CMK (cell line): ENCODE data around the gene AKR7A3.
"Not testable (repeated sequence)": the region's sequence is repeated elsewhere in the genome, so short reads cannot be mapped to it uniquely, and the experiment has no call there.

Experiments
- DNase-seq: peaks from one replicate; pipeline ENCODE4 v3.0.0-alpha.2; 2010; ENCODE audit warnings: low read depth

The AKR7A3 gene

DNA sequence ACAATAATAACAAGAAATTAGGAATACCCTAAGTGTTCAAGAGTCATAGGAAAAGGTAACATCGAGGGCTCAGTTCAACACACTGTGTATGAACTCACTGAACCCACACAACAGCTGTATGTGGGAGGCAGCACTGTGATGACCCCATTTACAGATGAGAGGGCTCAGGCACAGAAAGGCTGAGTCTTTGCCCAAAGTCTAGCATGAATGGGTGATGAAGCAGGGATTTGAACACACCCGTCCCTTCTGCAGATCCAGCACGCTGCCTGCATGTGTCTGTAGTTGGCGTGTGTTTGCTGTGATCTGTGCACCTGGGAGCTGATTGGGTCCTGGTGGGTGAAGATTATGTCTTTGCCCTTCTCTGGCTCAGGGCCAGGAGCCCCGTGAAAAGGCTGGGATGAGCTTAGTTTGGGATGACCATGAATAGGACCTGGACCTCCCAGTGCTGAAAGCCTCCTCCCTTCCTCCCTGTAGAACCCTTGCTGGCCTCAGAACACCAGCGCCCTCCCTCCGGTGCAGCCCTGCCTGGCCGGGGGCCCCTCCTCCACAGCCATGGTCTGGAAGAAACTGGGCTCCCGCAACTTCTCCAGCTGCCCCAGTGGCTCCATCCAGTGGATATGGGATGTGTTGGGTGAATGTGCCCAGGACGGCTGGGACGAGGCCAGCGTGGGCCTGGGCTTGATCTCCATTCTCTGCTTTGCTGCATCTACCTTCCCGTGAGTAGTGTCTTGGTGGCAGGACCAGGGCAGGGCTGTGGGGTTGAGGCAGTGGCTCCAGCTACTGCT lies 28.7 kb upstream of the AKR7A3 start:
- no peak for DNase-seq

DNA sequence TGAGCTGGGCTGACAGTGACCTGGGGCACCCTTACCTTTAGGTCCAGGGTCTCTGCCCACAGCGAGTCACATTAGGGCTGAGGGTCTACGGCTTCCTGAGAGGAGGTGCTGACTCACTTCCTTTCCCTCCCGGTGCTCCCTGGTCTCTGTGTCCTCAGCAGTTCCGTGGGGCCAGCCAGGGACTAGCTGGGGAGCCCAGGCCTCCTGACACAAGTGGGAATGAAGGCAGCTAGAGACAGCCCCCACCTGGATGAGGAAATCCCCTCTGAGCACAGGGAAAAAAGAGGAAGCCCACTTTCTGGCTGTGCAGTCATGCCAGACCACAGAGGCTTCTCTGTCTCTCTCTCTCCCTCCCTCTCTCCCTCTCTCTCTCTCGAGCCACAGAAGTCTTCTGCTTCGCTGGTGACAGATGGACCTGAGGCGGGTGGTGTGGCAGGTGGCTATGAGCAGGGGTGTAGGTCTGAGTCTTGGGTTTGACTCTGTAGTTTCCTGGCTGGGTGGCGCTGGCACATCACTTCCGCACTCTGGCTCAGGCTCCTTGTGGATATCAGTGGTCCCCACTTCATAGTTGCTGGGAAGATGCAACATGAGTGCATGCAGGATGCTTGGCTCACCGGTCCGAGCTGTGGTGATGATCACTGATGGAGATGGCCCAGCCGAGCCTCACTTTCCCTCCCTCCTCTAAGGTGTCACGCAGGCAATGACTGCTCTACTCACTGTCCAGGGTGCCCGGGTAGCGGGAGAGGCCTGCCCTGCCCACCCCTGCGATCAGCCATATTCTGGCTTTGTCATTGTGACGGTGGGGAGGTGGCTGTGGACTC lies 27.0 kb upstream of the AKR7A3 start:
- DNase-seq = peak; percentile 72

DNA sequence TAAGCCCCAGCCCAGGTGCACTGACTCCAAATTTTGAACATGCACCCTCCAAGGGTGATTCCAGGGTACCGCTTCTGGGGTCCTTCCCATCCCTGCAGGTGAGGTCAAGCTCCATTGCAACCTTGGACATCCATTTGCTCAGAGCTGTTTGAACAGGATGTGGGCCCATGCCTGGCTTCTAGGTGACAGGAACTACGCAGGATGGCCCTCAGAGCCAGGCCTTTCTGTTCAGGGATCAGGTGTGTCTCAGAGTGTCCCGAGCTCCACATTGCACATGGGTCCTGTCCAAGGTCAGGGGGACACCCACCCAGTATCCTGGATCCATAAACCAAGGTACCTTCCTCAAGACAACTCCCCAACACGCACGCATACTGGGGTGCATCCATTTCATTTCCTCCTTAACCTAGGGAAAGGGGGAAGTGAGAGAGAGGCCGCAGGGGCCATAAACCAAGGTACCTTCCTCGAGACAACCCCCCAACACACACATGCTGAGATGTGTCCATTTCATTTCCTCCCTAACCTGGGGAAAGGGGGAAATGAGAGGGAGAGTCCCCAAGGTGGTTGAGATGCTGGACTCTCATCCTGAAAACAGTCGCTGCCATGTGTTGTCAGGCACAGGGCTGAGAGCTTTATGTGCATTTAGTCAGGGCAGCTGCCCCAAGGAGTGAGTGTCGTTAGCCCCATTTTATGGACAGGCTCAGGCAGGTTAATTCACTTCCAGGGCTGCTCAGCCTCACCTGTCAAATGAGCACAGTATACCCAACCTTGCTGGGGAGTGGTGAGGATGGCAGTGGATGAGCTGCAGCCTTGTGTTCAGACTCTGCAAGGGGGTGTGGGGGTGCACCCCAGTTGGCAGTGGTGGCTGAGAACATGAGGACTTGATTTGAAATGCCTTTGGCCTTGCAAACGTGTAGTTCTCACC lies 25.7 kb upstream of the AKR7A3 start:
- DNase-seq = no peak

DNA sequence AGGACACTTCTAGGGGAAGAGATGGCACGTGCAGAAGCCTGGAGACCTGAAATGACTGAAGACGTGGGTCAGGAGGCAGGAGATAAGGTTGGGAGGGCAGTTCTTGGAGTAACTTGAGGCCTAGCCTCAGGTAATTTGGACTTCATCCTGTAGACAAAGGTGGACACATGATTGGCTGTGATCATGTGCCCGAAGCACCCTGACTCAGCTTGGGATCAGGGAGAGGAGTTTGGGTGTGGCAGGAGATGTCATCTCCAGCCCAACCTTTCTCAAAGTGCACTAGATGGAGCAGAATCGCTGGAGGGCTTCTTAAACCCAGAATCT lies 25.0 kb upstream of the AKR7A3 start:
- no peak for DNase-seq

DNA sequence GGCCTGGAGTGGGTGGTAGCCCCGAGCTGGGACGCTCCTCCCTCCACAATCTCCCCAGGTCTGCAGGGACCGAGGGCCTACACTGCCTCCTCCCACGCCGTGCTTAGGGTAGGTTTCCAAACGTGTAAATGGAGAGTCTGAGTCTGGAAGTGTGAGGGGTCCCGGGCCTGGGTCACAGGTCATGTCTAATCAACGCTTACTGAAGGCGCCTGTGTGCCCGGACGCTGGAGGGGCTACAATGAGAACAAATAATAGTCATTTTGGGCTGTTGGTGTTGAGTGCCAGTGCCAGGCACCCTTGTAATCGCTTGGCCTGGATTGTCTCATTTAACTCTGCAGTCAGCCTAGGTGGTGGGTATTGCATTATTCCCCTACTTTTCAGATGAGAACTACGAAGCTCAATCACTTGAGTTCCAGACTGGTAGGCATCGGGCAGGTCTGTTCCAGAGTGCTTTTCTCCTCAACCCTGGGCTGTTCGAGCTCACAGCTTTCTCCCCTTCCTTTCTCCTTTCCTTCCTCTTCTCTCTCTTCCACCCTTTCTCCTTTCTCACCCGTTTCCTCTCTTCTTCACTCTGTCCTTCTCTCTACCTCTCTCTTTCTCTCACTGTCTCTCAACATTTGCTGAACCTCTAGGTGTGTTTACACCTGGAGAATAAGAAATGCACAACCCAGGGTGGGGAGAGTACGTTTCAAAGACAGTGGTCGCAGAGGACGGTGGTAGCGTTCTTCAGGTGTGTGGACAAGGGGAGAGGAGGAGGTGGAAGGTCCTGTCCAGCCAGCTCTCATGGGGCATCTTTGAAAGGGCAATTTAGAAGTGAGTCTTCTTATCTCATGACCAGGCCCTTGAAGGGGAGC lies 24.4 kb upstream of the AKR7A3 start:
- DNase-seq = no peak

DNA sequence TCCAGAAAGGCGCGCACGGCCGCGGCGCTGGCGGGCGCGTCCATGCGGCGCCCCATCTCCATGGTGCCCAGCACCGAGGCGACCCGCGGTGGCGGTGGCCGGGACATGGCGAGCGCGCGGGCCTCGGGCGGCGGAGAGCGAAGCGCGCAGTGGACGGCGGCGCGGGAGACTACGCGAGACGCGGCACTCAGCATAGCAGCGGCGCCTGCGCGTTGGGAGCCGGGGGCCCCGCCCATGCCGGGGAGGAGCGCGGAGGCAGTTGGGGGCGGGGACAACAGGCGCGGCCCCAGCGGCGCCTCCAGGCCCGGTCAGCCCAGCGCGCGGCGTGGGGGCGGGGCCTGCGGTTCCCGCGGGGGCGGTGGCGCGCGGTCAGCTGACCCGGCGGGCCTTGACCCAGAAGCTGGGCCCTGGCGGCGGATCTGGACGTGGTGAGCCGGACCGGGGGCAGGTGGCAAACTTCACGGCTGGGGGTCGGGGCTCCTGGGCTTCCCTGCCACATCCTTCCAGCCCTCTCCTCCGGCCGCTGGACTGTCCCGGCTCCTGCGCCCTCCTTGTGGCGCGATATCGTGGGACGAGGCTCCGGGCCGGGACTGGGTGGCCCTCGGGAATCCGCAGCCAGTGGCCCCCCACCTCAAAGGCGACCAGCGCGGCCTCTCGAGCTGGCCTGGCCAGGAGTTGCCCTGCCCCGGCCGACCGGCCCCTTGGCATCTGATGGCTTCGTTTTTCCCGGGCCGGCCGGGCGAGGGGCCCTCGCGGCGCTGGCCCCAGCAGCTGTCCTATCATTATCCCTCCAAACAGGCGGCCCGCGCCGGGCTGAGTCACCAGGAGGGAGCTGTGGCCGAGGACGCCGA lies 23.6 kb upstream of the AKR7A3 start, which contains the start of the genes AKR7A2 and SLC66A1:
AKR7A2 (minus strand) TSS at position 214 of the 851 bp plus-strand sequence; CDS start at position 194, 20 bp downstream.
SLC66A1 (plus strand) TSS at position 396 of the 851 bp plus-strand sequence. CDS start 5,352 bp downstream, outside the sequence.
- DNase-seq = peak; percentile 90

DNA sequence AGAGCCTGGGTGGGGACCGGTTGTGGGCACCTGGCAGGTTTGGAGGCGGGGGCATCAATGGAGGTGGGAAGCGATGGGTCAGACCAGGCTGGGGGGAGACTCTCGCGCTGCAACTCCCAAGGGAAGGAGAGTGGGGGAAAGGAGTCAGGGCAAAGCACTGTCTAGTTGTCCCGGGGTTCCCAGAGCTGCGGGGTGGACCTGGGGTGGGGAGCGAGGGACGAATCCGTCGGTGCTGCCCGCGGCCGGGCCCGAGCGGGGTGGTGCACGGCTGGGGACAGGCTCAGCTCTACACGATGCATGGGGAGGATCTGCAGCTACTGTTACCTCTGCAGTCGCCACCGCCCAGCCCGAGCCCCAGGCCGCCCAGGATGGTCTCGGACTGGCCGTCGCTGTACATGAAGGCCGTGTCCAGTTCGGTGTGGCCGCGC lies 22.9 kb upstream of the AKR7A3 start:
- DNase-seq = no peak

DNA sequence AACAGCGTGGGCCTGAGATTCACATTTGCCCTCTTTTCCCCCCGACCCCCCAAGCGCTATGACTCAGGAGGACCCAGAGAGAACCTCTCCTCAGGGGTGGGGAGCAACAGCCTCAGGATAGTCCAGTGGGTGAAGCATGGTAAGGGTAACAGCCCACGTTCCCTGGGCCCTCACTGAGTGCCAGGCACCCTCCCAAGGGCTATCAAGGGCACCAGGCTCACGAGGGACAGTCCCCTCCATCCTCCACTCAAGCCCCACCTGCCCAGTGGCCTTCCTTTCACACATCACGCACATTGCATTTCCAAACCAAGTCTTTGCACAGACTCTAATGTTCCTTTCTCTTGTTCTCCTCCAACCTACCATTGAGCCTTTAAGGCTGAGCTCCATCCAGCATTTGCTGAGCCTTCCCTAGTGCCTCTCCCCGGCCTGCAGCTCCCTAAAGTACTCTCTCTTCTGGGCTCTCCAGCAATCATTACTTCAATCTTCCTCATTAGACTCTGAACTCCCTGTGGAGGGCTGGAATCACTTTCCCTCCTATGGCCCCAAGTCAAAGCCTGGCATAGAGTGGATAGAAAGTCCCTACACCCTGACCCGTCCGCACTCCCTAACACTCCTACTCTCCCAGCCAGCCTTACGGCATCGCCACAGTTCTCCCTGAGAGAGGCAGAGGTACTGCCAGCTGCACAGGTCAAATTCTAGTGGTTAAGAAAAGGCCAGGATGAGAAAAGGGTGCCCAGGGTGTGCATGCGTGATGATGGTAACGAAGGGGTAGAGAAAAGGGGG lies 22.3 kb upstream of the AKR7A3 start:
- no peak for DNase-seq

DNA sequence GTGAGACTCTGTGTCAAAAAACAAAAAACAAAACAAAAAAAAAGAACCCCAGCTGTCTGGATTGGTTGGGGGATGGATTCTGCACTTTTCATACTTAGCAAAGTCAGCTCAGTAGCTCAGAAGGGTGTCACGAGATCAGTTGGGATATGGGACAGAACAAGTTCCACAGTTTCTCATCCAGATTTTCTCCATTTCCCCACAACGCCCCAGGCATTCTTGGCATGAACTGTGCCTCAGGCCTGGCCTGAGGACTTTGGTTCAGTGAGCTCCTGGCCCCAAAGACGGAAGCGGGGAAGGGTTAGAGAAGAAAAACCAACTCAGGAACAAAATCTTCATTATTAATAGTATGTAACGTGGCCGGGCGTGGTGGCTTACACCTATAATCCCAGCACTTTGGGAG lies 21.5 kb upstream of the AKR7A3 start:
- no peak for DNase-seq

DNA sequence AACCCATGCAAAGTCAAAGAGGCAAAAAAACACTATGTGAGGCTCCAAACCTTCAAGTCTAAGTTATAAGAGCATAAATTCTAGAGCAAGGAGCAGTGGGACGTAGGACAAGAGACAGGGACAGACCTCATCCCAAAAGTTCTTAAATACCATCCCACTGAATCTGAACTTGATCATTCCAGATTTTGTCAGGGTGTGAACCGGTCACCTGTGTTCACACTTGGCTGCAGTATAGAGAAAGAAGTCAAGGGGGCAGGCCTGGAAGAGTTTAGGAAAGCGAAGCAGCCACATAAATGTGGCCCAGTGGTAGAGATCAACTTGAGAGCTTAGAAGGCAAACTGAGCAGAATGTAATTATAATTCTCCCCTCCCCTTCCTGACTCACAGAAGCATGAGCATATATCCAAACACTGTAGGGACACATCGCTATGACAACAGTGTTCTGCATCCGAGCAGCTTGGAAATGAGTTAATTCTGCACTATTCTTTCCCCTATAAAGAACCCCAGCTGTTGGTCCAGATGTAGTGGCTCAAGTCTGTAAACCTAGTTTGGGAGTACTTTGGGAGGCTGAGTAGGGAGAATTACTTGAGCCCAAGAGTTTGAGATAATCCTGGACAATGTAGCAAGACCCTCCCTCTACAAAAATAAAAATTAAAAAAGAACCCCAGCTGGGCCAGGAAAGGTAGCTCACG lies 20.7 kb upstream of the AKR7A3 start:
- DNase-seq = no peak

DNA sequence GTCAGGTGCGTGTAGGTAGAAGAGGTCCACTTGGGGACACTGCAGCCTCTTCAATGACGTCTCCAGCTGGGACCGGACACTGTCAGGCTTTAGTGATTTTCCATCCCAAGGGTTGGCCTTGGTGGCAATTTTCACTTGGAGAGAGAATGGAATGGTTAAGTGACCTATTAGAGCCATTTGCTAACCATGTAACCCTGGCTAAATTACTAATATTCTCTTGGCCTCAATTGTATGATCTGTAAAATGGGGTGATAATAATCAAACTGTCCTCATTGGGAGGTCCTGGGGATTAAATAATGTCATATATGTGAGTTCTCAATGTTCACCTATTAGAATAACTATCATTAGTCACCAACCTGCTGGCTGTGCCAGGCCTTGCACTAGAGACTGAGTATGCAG lies 19.9 kb upstream of the AKR7A3 start:
- no peak for DNase-seq

DNA sequence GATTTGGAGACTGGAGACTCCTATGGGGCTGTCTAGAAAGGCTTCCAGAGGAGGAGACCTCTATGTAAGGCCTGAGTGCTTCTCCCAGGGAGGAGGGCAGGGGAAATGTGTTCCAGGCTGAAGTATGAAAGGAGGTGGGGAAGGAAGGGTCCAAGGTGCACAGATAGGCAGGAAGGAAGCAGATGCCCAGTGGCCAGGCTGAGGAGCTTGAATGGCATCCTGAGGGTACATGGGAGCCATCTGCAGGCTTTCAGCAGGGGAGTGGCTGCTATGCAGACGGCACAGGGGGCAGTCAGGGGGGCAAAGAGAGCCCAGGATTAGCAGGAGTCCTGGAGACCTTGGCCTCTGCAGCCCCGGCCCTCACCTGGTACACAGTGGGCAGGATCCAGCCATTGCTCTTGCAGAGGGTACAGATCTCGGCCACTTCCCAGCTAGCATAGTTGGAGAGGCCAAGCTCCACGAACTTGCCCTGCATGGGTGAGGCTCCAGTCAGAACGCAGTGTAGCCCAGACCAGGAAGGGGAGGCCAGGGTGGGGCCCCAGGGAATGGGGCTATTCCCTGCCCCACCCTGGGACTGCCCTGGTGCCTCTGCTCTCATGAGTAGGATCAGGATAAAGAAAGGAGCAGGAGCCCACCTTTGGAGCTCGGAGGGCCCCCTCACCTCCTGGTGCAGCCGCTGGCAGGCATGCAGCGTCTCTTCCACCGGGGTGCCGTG lies 19.4 kb upstream of the AKR7A3 start:
- DNase-seq = no peak

DNA sequence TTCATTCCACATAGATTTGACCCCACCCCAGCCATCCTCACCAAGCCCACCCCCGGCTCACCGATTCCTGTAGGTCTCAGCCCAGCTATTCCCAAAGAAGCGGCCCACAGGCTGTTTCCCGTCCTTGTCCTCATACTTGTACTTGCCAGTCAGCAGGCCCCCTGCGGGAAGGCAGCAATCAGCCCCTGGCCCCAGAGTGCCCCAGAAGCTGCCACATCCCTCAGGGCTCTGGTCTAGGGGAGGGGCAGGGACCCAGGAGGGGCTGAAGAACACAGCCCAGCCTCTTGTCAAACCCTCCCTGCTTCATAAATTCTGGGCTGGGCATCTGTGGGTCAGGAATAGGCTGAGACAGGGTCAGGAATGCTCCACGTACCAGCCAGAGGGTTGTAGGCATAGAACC lies 18.4 kb upstream of the AKR7A3 start:
- DNase-seq = no peak

DNA sequence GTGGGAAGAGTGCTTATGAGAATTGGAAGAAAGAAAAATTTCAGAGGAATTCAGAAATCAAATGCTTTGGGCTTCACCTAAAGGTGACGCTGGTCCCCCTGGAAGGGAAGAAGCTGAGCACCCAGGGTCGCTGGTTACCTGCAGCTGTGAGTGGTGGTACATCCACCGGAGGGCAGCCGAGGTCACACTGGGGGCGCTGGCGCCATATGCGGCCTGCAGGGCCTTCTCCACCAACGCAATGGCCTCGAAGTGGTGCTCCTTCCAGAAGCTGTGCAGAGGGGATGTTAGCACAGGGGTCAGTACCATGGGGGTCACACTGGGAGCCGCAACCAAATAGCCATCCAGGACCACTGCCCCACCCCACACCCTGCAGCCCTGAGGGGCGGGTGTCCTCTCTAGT lies 17.3 kb upstream of the AKR7A3 start:
- no peak for DNase-seq

DNA sequence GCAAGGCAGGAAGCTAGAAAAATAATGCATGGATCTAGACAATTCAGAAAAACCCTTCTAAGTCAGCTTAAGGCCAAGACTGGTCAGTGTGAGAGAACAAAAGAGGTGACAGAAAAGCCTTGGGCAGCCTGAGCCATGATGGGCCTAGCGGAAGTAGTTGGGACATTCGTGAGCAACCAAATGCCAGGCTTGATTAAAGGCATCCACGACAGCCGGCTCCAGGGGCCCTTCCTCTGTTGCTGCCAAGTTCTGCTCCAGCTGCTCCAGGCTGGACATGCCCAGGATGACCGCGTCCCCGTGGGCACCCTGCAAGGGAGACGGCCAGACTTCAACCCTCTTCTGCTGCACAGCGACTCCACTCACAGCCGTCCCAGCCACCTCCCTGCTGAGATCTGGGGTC lies 15.5 kb upstream of the AKR7A3 start:
- not testable (repeated sequence) for DNase-seq

DNA sequence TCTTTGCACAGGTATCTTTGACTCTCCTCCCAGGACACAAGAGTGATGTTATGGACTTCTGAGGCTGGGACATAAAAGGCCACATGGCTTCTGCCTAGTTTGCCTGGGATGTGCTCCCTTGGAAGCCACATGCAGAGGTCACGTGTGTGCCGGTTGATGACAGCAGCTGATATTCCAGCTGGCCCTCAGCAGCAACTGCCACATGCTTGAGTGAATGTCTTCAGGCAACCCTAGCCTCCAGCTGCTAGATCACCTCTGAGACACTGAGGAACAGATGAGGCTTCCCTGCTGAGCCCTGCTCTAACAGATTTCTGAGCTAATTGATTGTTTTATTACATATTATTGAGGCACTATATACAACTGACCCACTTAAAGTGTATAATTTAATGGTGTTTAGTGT lies 11.6 kb upstream of the AKR7A3 start:
- DNase-seq = no peak

DNA sequence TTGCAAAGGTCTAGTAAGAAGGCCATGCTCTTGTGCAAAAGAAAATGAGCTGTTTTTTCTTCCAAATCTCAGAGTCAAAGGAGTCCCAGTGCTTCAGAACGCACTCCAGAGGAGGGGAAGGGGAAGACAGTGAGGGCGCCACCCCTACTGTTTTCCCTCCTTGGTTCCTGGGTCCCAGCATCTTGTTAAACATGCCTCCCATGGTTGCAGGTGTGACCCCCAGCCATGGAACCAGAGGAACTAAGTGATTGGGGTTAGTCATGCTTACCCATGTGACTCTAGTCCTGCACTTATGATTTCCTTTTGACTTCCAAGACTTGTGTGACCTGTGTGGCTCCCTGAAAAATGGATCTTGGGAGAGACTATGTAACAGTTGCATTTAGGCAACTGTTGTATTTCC lies 6.1 kb upstream of the AKR7A3 start:
- DNase-seq = no peak

DNA sequence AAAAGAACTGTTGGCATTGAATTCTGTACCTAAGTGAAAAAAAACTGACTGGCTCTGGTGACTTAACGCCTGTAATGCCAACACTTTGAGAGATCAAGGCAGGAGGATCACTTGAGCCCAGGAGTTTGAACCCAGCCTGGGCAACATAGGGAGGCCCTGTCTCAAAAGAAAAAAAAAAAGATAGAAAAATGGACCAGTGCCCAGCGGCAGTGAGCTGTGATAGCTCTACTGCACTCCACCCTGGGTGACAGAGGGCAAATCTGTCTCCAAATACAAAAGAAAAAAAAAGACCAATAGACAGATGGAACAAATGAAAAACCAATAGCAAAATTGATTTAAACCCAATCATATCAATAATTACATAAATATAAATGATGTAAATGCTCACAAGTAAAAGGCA lies 674 bp upstream of the AKR7A3 start:
- DNase-seq = no peak
